DND-41 (cell line): ENCODE results near the gene GPD1L.
A peak's percentile ranks its signal among the peaks of the same experiment; 100 is the strongest.
"Not testable (repeated sequence)": the region's sequence is repeated elsewhere in the genome, so short reads cannot be mapped to it uniquely, and the experiment has no call there.

Experiments
- ATAC-seq: fragments of 200-7000 bp; cut with Tn5 transposase; 3 replicates; pipeline ENCODE4 v1.9.1; 2021; ENCODE audit warnings: low read depth; ENCODE audit not compliant: insufficient read depth
- DNase-seq: peaks from one replicate; pipeline ENCODE4 v3.0.0-alpha.2; 2020
- H2AFZ ChIP-seq: 2 replicates; pipeline ENCODE4 v1.6.0; 2012; ENCODE audit warnings: low read depth, low read length
- H3K27ac ChIP-seq: 2 replicates; pipeline ENCODE4 v1.5.1; 2012; ENCODE audit warnings: low read length, inconsistent platforms
- H3K27me3 ChIP-seq: fragments of 200-600 bp; sonication (generic); 2 replicates; pipeline ENCODE4 v1.6.0; 2012; ENCODE audit warnings: low read length, mild to moderate bottlenecking, inconsistent platforms; ENCODE audit not compliant: insufficient read depth, poor library complexity
- H3K36me3 ChIP-seq: 2 replicates; pipeline ENCODE4 v1.5.1; 2012; ENCODE audit warnings: low read length, inconsistent platforms; ENCODE audit not compliant: insufficient read depth
- H3K4me1 ChIP-seq: 2 replicates; pipeline ENCODE4 v1.5.1; 2012; ENCODE audit warnings: mild to moderate bottlenecking, low read length; ENCODE audit not compliant: insufficient read depth
- H3K4me2 ChIP-seq: 2 replicates; pipeline ENCODE4 v1.6.0; 2012; ENCODE audit warnings: mild to moderate bottlenecking, moderate library complexity, low read length, inconsistent platforms; ENCODE audit not compliant: insufficient read depth
- H3K4me3 ChIP-seq, 2 experiments: fragments of 200-600 bp in 1 of 2; shearing (Covaris generic) in 1 of 2; 2 replicates each; pipeline ENCODE4 v1.5.1; 2012 to 2016; ENCODE audit warnings: inconsistent platforms in 2 of 2, low read length in 2 of 2, mild to moderate bottlenecking in 2 of 2, low read depth in 1 of 2, moderate library complexity in 1 of 2
- H3K79me2 ChIP-seq: 2 replicates; pipeline ENCODE4 v1.6.0; 2012; ENCODE audit warnings: low read length, inconsistent platforms; ENCODE audit not compliant: insufficient read depth
- H3K9ac ChIP-seq: 2 replicates; pipeline ENCODE4 v1.6.0; 2012; ENCODE audit warnings: low read depth, mild to moderate bottlenecking, inconsistent platforms, low read length, moderate library complexity
- H3K9me3 ChIP-seq: 2 replicates; pipeline ENCODE4 v1.5.1; 2012; ENCODE audit warnings: low read length, moderate library complexity, mild to moderate bottlenecking, inconsistent platforms; ENCODE audit not compliant: insufficient read depth, severe bottlenecking
- H4K20me1 ChIP-seq: 2 replicates; pipeline ENCODE4 v1.6.0; 2012; ENCODE audit warnings: low read length; ENCODE audit not compliant: insufficient read depth
- CTCF ChIP-seq: IDR thresholded peaks from 2 replicates; pipeline ENCODE4 v1.5.1; 2012; ENCODE audit warnings: borderline replicate concordance, low read length, moderate library complexity, mild to moderate bottlenecking; ENCODE audit not compliant: poor library complexity, severe bottlenecking; ENCODE audit errors: extremely low read depth
- EZH2 ChIP-seq: IDR thresholded peaks from 3 replicates; pipeline ENCODE4 v1.6.1; 2012; ENCODE audit warnings: borderline replicate concordance, low read depth, mild to moderate bottlenecking, moderate library complexity, low read length, inconsistent platforms; ENCODE audit not compliant: severe bottlenecking

Gene GPD1L

GRCh38 chr3:32106132-32106928 lies at the start of gene GPD1L:
Gene GPD1L (plus strand): TSS chr3:32106620. CDS start chr3:32106712, 92 bp downstream.
- H3K4me1 ChIP-seq = peaks cover 50% of the 10 kb centered on the region

GRCh38 chr3:32058465-32058864 lies 48.0 kb upstream of the GPD1L start:
- H3K36me3 ChIP-seq, H3K27ac ChIP-seq, H3K9me3 ChIP-seq, H3K27me3 ChIP-seq, H3K4me1 ChIP-seq, H3K79me2 ChIP-seq, H3K4me2 ChIP-seq, DNase-seq, H3K4me3 ChIP-seq, H2AFZ ChIP-seq, H4K20me1 ChIP-seq, ATAC-seq, H3K9ac ChIP-seq: not testable (repeated sequence)

More at GRCh38 chr3:32106132-32106928, at the start of gene GPD1L:
- H3K27me3 ChIP-seq = no peaks in the 10 kb centered on the region
- peaks cover 48% of the 10 kb centered on the region for H3K79me2 ChIP-seq
- peaks cover 6% of the 10 kb centered on the region; the same call in 1 of the 2 replicates for H4K20me1 ChIP-seq
- peak within 1 kb of the TSS; percentile 94 for H3K4me2 ChIP-seq
- H3K4me3 ChIP-seq = peak within 1 kb of the TSS; percentile 59 to 86
- DNase-seq (peak; percentile 96), ATAC-seq (peak; percentile 98)
- peak within 1 kb of the TSS; percentile 78 for H3K9ac ChIP-seq
- peaks cover 18% of the 10 kb centered on the region for H3K9me3 ChIP-seq
- 0 out of 2 replicates have a peak, but pooled peaks cover 3% of the 10 kb centered on the region for H3K36me3 ChIP-seq
- no peak for TF ChIP-seq EZH2
- no peak for TF ChIP-seq CTCF
- peak within 1 kb of the TSS; percentile 83 for H3K27ac ChIP-seq
- H2AFZ ChIP-seq = peak within 1 kb of the TSS; percentile 99

- TF ChIP-seq CTCF (no peak), EZH2 (no peak)
- ATAC-seq = no peak
Observed at GRCh38 chr3:32062950-32063582, 43.4 kb upstream of the GPD1L start.

GRCh38 chr3:32066686-32067085 lies 39.7 kb upstream of the GPD1L start:
- no peaks in the 10 kb centered on the region for H3K79me2 ChIP-seq
- H3K27me3 ChIP-seq = no peaks in the 10 kb centered on the region
- ATAC-seq = no peak
- no peaks in the 10 kb centered on the region for H3K4me1 ChIP-seq
- H2AFZ ChIP-seq = no peak overlapping the region
- no peaks in the 10 kb centered on the region for H3K9me3 ChIP-seq
- H3K4me2 ChIP-seq = no peak overlapping the region
- no peak for DNase-seq
- TF ChIP-seq EZH2 = no peak
- no peak for TF ChIP-seq CTCF
- H3K27ac ChIP-seq = no peak overlapping the region
- H3K4me3 ChIP-seq = no peak overlapping the region
- no peak overlapping the region for H3K9ac ChIP-seq
- H4K20me1 ChIP-seq = no peaks in the 10 kb centered on the region
- no peaks in the 10 kb centered on the region for H3K36me3 ChIP-seq

More at GRCh38 chr3:32062950-32063582, 43.4 kb upstream of the GPD1L start:
- no peak for DNase-seq
- no peaks in the 10 kb centered on the region for H3K79me2 ChIP-seq
- no peaks in the 10 kb centered on the region for H3K9me3 ChIP-seq
- H3K4me3 ChIP-seq = no peak overlapping the region
- no peak overlapping the region for H3K4me2 ChIP-seq
- H3K9ac ChIP-seq = no peak overlapping the region
- H3K4me1 ChIP-seq = no peaks in the 10 kb centered on the region
- no peaks in the 10 kb centered on the region for H4K20me1 ChIP-seq
- no peak overlapping the region for H3K27ac ChIP-seq
- no peaks in the 10 kb centered on the region for H3K36me3 ChIP-seq
- no peaks in the 10 kb centered on the region for H3K27me3 ChIP-seq
- no peak overlapping the region for H2AFZ ChIP-seq

GRCh38 chr3:32074194-32074593 lies 32.2 kb upstream of the GPD1L start:
- H3K4me2 ChIP-seq = not testable (repeated sequence)

More at GRCh38 chr3:32074194-32074593, 32.2 kb upstream of the GPD1L start:
- H3K9ac ChIP-seq, H3K27me3 ChIP-seq, DNase-seq, H4K20me1 ChIP-seq, H3K4me3 ChIP-seq, H3K79me2 ChIP-seq, H3K27ac ChIP-seq, H2AFZ ChIP-seq, H3K36me3 ChIP-seq, H3K9me3 ChIP-seq, H3K4me1 ChIP-seq, ATAC-seq: not testable (repeated sequence)
